ENCODE measurements around the gene CEP192. TPM values are rescaled to one million over a fixed set of nuclear protein-coding genes. Genes with fewer than 3 reads are reported as not detected.

The CEP192 gene
- total and polyA plus RNA-seq, 2 of the 13 experiments (the other 11 are each of a cell fraction or from before 2014, with no cell fraction given): 15.3 to 24.7 TPM

DNA sequence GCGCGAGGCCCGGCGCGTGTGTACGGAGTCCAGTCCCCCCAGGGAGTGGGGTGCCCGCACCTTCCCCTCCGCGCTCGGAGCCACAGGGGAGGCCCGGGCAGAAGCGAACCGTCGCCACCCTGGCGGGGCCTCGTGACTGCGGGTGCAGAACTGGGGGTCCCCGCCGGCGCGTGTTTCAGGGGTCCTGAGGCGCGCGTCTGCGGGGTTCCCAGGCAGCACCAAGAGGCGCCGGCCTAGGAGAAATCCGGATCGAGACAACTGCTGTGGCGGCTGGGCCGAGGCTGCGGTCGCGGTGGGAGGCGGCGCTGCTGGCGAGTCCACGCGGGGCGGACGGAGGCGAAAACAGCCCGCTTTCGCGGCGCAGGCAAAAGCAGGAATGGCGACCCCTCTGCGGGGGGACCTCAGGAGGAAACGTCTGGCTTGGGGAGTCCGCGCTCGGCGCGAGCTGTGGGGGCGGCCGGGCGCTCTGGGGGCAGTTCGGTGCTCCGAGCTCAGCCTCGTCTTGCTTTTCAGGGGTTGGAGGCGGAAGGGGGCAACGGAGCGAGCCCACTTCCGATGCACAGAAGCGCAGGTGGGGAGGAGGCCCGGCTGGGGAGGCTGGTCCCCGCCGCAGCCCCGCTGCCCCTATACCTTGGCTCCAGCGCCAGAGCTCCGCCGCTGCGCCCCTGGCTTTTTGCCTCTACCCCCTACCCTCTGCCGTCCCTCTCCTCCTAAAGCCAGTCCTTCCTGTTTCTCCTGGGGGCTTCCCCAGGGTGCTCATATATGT is 145.9 kb downstream of the CEP192 start (continued):
- TF ChIP-seq, protein P1, sequence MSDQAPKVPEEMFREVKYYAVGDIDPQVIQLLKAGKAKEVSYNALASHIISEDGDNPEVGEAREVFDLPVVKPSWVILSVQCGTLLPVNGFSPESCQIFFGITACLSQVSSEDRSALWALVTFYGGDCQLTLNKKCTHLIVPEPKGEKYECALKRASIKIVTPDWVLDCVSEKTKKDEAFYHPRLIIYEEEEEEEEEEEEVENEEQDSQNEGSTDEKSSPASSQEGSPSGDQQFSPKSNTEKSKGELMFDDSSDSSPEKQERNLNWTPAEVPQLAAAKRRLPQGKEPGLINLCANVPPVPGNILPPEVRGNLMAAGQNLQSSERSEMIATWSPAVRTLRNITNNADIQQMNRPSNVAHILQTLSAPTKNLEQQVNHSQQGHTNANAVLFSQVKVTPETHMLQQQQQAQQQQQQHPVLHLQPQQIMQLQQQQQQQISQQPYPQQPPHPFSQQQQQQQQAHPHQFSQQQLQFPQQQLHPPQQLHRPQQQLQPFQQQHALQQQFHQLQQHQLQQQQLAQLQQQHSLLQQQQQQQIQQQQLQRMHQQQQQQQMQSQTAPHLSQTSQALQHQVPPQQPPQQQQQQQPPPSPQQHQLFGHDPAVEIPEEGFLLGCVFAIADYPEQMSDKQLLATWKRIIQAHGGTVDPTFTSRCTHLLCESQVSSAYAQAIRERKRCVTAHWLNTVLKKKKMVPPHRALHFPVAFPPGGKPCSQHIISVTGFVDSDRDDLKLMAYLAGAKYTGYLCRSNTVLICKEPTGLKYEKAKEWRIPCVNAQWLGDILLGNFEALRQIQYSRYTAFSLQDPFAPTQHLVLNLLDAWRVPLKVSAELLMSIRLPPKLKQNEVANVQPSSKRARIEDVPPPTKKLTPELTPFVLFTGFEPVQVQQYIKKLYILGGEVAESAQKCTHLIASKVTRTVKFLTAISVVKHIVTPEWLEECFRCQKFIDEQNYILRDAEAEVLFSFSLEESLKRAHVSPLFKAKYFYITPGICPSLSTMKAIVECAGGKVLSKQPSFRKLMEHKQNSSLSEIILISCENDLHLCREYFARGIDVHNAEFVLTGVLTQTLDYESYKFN (CRISPR knock-in tag; conservative IDR thresholded peaks at IDR 0.05): no peak
- TF ChIP-seq, protein P2, sequence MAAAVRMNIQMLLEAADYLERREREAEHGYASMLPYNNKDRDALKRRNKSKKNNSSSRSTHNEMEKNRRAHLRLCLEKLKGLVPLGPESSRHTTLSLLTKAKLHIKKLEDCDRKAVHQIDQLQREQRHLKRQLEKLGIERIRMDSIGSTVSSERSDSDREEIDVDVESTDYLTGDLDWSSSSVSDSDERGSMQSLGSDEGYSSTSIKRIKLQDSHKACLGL (CRISPR knock-in tag; IDR thresholded peaks at IDR 0.05): peak; percentile 83; the same call in 1 of the 2 replicates
- TF ChIP-seq ZNF883 (CRISPR knock-in tag; IDR thresholded peaks at IDR 0.05; ENCODE audit: not compliant biosample characterization) (peak; percentile 81), POLR2G (IDR thresholded peaks at IDR 0.05; ENCODE audit: low read depth, low read length) (peak; percentile 42; the same call in 1 of the 2 replicates), ZNF782 (CRISPR knock-in tag; IDR thresholded peaks at IDR 0.05; ENCODE audit: borderline replicate concordance) (peak; percentile 35; the same call in 1 of the 2 replicates), ZMAT3 (CRISPR knock-in tag; conservative IDR thresholded peaks at IDR 0.05) (0 out of 2 replicates have a peak, but pooled peaks have one; percentile 8), HOXA7 (CRISPR knock-in tag; IDR thresholded peaks at IDR 0.05) (peak; percentile 75; the same call in 1 of the 2 replicates), ELF3 (CRISPR knock-in tag; IDR thresholded peaks at IDR 0.05) (no peak), ZNF569 (CRISPR knock-in tag; IDR thresholded peaks at IDR 0.05; ENCODE audit: borderline replicate concordance) (no peak), FOXM1 (CRISPR knock-in tag; IDR thresholded peaks at IDR 0.05) (no peak), HOXA9 (CRISPR knock-in tag; IDR thresholded peaks at IDR 0.05; ENCODE audit: borderline replicate concordance) (peak; percentile 83; the same call in 1 of the 2 replicates), SMYD3 (CRISPR knock-in tag; IDR thresholded peaks at IDR 0.05) (0 out of 2 replicates have a peak, but pooled peaks have one; percentile 45), ZNF143 (CRISPR knock-in tag; IDR thresholded peaks at IDR 0.05) (no peak; the same call in 1 of the 2 replicates), MTA1 (CRISPR knock-in tag; IDR thresholded peaks at IDR 0.05; ENCODE audit: borderline replicate concordance) (peak; percentile 38; the same call in 1 of the 2 replicates), ZC3H4 (CRISPR knock-in tag; IDR thresholded peaks at IDR 0.05; ENCODE audit: borderline replicate concordance) (peak; percentile 66; the same call in 1 of the 2 replicates), GATAD1 (CRISPR knock-in tag; IDR thresholded peaks at IDR 0.05) (peak; percentile 5; the same call in 1 of the 2 replicates), POLR2A (IDR thresholded peaks at IDR 0.05; ENCODE audit: insufficient read depth in 1 of 2, low read depth in 2 of 2, low read length in 2 of 2) (no peak; a peak in 1 of 4 replicates), SAFB2 (CRISPR knock-in tag; IDR thresholded peaks at IDR 0.05; ENCODE audit: borderline replicate concordance, low read depth) (peak; percentile 56; the same call in 1 of the 2 replicates), ERF (CRISPR knock-in tag; IDR thresholded peaks at IDR 0.05) (0 out of 2 replicates have a peak, but pooled peaks have one; percentile 28), ZNF546 (CRISPR knock-in tag; conservative IDR thresholded peaks at IDR 0.05) (peak; percentile 64)
- TF ChIP-seq, protein P3, sequence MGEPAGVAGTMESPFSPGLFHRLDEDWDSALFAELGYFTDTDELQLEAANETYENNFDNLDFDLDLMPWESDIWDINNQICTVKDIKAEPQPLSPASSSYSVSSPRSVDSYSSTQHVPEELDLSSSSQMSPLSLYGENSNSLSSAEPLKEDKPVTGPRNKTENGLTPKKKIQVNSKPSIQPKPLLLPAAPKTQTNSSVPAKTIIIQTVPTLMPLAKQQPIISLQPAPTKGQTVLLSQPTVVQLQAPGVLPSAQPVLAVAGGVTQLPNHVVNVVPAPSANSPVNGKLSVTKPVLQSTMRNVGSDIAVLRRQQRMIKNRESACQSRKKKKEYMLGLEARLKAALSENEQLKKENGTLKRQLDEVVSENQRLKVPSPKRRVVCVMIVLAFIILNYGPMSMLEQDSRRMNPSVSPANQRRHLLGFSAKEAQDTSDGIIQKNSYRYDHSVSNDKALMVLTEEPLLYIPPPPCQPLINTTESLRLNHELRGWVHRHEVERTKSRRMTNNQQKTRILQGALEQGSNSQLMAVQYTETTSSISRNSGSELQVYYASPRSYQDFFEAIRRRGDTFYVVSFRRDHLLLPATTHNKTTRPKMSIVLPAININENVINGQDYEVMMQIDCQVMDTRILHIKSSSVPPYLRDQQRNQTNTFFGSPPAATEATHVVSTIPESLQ (CRISPR knock-in tag; conservative IDR thresholded peaks at IDR 0.05): no peak

All from HepG2 (cell line).